Colonic mucosa (tissue), 4 donors: ENCODE measurements around the gene KCNK6. TPM values are rescaled to one million over a fixed set of nuclear protein-coding genes. Genes with fewer than 3 reads are reported as not detected.

Experiments used
- DNase-seq: peaks from one replicate; pipeline ENCODE4 v3.0.0-alpha.2; 2020
- H3K27ac ChIP-seq: fragments of 200-600 bp; one replicate; pipeline ENCODE4 v1.8.0; 2021
- H3K27me3 ChIP-seq: fragments of 200-600 bp; one replicate; pipeline ENCODE4 v1.8.0; 2021
- H3K36me3 ChIP-seq: fragments of 200-600 bp; one replicate; pipeline ENCODE4 v1.8.0; 2021
- H3K4me1 ChIP-seq: fragments of 200-600 bp; one replicate; pipeline ENCODE4 v1.8.0; 2021; ENCODE audit warnings: mild to moderate bottlenecking
- H3K4me3 ChIP-seq: fragments of 200-600 bp; one replicate; pipeline ENCODE4 v1.8.0; 2021
- H3K9ac ChIP-seq, 2 donors: one replicate each; pipeline ENCODE4 v1.7.0; 2013; ENCODE audit warnings: control low read depth in 2 of 2, low read depth in 2 of 2, low read length in 2 of 2
- H3K9me3 ChIP-seq: fragments of 200-600 bp; one replicate; pipeline ENCODE4 v1.8.0; 2021
- CTCF ChIP-seq: fragments of 200-600 bp; IDR thresholded peaks from one replicate; pipeline ENCODE4 v1.8.0; 2022; ENCODE audit warnings: antibody characterized with exemption, mild to moderate bottlenecking
- intact Hi-C: fragments of 100-400 bp; cut with DNase I; formaldehyde crosslinking; loops from one replicate; pipeline ENCODE4 v1.14.1; 2022
- total RNA-seq, 2 donors: library from RNA; stranded (reverse); fragmentation: NEBNext Ultra II Directional in 1 of 2; extraction: Animal tissue kit (Norgen Biotek cat#: 25700) in 1 of 2; gene quantifications; one replicate each; pipeline ENCODE4 v1.2.1, GENCODE V29; 2021
- donor health status: healthy.
- donor health status: DM: no; HTN: no; CAD: no.
- donor health status: DM: no; HTN: no; CAD: no.

Gene KCNK6
- total RNA-seq, 2 donors from 2014 or later, result 19.8 to 23.4 TPM

DNA sequence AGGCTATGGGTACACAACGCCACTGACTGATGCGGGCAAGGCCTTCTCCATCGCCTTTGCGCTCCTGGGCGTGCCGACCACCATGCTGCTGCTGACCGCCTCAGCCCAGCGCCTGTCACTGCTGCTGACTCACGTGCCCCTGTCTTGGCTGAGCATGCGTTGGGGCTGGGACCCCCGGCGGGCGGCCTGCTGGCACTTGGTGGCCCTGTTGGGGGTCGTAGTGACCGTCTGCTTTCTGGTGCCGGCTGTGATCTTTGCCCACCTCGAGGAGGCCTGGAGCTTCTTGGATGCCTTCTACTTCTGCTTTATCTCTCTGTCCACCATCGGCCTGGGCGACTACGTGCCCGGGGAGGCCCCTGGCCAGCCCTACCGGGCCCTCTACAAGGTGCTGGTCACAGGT lies 6.9 kb downstream of the KCNK6 start:
- Histone ChIP-seq H3K9ac (no peak overlapping the region), H3K4me1 (no peaks in the 10 kb centered on the region), H3K27me3 (no peaks in the 10 kb centered on the region), H3K36me3 (peaks cover 9% of the 10 kb centered on the region), H3K9me3 (no peaks in the 10 kb centered on the region), H3K27ac (no peak overlapping the region), H3K4me3 (no peak overlapping the region)
- TF ChIP-seq CTCF, result no peak
- DNase-seq, result no peak
- intact Hi-C loops, result loop anchor here (10.0 kb wide), 1 partner anchor 422 kb away; the partner anchor contains the start of genes SIPA1L3 and WDR87

GRCh38 chr19:38329651-38330050 lies 10.0 kb downstream of the KCNK6 start:
- peaks cover 9% of the 10 kb centered on the region for H3K36me3 ChIP-seq
- no peaks in the 10 kb centered on the region for H3K4me1 ChIP-seq
- H3K9me3 ChIP-seq, result no peaks in the 10 kb centered on the region
- no peak for TF ChIP-seq CTCF
- DNase-seq, result no peak
- intact Hi-C loops, result loop anchor here (10.0 kb wide), 1 partner anchor 425 kb away; the partner anchor contains the start of genes SIPA1L3 and WDR87
- H3K4me3 ChIP-seq, result no peak overlapping the region
- no peak overlapping the region for H3K27ac ChIP-seq
- H3K27me3 ChIP-seq, result no peaks in the 10 kb centered on the region
- H3K9ac ChIP-seq, result no peak overlapping the region

GRCh38 chr19:38331728-38332127 lies 12.1 kb downstream of the KCNK6 start:
- TF ChIP-seq CTCF, result no peak
- Histone ChIP-seq H3K4me3 (no peak overlapping the region), H3K27ac (no peak overlapping the region), H3K4me1 (no peaks in the 10 kb centered on the region), H3K27me3 (no peaks in the 10 kb centered on the region), H3K9ac (no peak overlapping the region), H3K36me3 (peaks cover 4% of the 10 kb centered on the region), H3K9me3 (no peaks in the 10 kb centered on the region)
- intact Hi-C loops, result no loop called here
- DNase-seq, result no peak

- H3K9me3 ChIP-seq, result no peaks in the 10 kb centered on the region
- no peaks in the 10 kb centered on the region for H3K27me3 ChIP-seq
- no peak for DNase-seq
- H3K27ac ChIP-seq, result no peak overlapping the region
- no peak overlapping the region for H3K4me3 ChIP-seq
- H3K9ac ChIP-seq, result no peak overlapping the region
- H3K36me3 ChIP-seq, result no peaks in the 10 kb centered on the region
- intact Hi-C loops, result no loop called here
- H3K4me1 ChIP-seq, result no peaks in the 10 kb centered on the region
- TF ChIP-seq CTCF, result no peak
Measured at GRCh38 chr19:38333245-38333644, 13.6 kb downstream of the KCNK6 start.

DNA sequence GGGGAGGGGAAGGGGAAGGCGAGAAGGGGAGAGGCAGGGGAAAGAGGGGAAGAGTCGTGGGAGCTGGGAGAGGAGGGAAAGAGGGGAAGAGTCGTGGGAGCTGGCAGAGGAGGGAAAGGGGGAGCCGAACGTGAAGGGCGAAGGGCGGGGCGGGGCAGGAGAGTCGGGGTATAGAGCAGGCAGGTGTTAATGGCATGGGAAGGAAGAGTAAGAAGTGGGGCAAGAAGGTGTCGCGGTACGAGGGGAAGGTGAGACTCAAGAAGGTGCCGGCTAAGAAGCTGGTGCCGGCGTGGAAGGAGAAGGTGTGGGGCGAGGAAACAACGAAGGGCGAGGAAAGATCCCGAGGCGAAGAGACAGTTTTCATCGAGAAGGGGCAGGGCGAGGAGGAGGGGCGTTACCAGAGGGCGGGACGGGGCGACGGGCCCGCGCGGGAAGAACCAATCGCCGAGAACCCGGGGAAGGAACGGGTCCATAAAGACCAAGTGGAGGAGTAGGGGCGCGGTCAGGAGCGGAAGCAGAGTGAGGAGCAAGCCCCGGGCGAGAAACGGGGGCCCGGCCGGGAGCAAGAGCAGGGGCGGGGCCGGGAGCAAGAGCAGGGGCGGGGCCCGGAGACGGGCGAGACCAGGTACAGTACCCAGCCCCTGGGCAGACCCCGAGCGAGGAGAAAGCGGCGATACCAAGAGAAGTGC lies 16.4 kb downstream of the KCNK6 start:
- Histone ChIP-seq H3K27ac (peak overlapping the region; percentile 89), H3K9ac (peak overlapping the region; percentile 77 to 91), H3K27me3 (no peaks in the 10 kb centered on the region), H3K36me3 (no peaks in the 10 kb centered on the region), H3K4me3 (peak overlapping the region; percentile 64), H3K9me3 (no peaks in the 10 kb centered on the region), H3K4me1 (no peaks in the 10 kb centered on the region)
- no peak for TF ChIP-seq CTCF
- peak; percentile 98 for DNase-seq
- intact Hi-C loops, result loop anchor here (2.0 to 5.0 kb wide), 3 partner anchors 36 to 101 kb away; partner anchors contain the start of gene PSMD8
